Midbrain (tissue), 1 donor: ENCODE results near the gene ST3GAL4.
A peak's percentile ranks its signal among the peaks of the same experiment; 100 is the strongest.

Experiments
- DNase-seq: peaks from one replicate; lab custom pipeline; 2025; lab: John Stamatoyannopoulos, UW

ST3GAL4 gene

GRCh38 chr11:126426106-126426505 is 70.6 kb downstream of the ST3GAL4 start:
- DNase-seq, result no peak

- no peak for DNase-seq
These were observed 71.6 kb downstream of the ST3GAL4 start for GRCh38 chr11:126426820-126427749.

- no peak for DNase-seq
These were observed 75.3 kb downstream of the ST3GAL4 start for GRCh38 chr11:126430581-126431335.

GRCh38 chr11:126431401-126432064 is 76.0 kb downstream of the ST3GAL4 start:
- no peak for DNase-seq

- no peak for DNase-seq
These were observed 76.6 kb downstream of the ST3GAL4 start for GRCh38 chr11:126432065-126432461.

- DNase-seq, result no peak
These were observed 77.0 kb downstream of the ST3GAL4 start for GRCh38 chr11:126432525-126432924.

- no peak for DNase-seq
These were observed 77.9 kb downstream of the ST3GAL4 start for GRCh38 chr11:126433244-126433846.

GRCh38 chr11:126433989-126434949 is 78.8 kb downstream of the ST3GAL4 start:
- DNase-seq, result no peak

- DNase-seq, result no peak
These were observed 79.5 kb downstream of the ST3GAL4 start for GRCh38 chr11:126434950-126435335.

GRCh38 chr11:126436209-126436755 is 80.8 kb downstream of the ST3GAL4 start:
- DNase-seq, result no peak

- DNase-seq, result no peak
These were observed 82.2 kb downstream of the ST3GAL4 start for GRCh38 chr11:126437731-126438130.

- DNase-seq, result no peak
These were observed 82.8 kb downstream of the ST3GAL4 start for GRCh38 chr11:126438272-126438671.

GRCh38 chr11:126438691-126439090 is 83.2 kb downstream of the ST3GAL4 start:
- DNase-seq, result no peak

- no peak for DNase-seq
These were observed 84.8 kb downstream of the ST3GAL4 start for GRCh38 chr11:126440276-126440675.

- peak; percentile 82 for DNase-seq
These were observed 85.5 kb downstream of the ST3GAL4 start for GRCh38 chr11:126440792-126441514.

GRCh38 chr11:126443120-126443519 is 87.6 kb downstream of the ST3GAL4 start:
- no peak for DNase-seq

- DNase-seq, result no peak
These were observed 88.6 kb downstream of the ST3GAL4 start for GRCh38 chr11:126444072-126444471.

GRCh38 chr11:126446581-126446980 is 91.1 kb downstream of the ST3GAL4 start:
- DNase-seq, result no peak

- DNase-seq, result no peak
These were observed 94.7 kb downstream of the ST3GAL4 start for GRCh38 chr11:126450198-126450597.

GRCh38 chr11:126450806-126451205 is 95.3 kb downstream of the ST3GAL4 start:
- DNase-seq, result no peak
